H1 (cell line): ENCODE results near the gene CNNM2. TPM values are rescaled to one million over a fixed set of nuclear protein-coding genes. Genes with fewer than 3 reads are reported as not detected.

Experiments
- CHD2 ChIP-seq: IDR thresholded peaks from 2 replicates; pipeline ENCODE4 v1.6.1; 2012; ENCODE audit warnings: low read length, improper control_type of control experiment
- CREB1 ChIP-seq: IDR thresholded peaks from 2 replicates; pipeline ENCODE4 v1.6.1; 2012; ENCODE audit warnings: inconsistent platforms
- CTCF ChIP-seq, 3 experiments: IDR thresholded peaks; 1 replicate in 2 of 3; 2 replicates in 1 of 3; pipeline versions ENCODE4 v1.5.1 to v1.6.1; 2011; ENCODE audit warnings: low read length in 3 of 3, mild to moderate bottlenecking in 3 of 3, inconsistent platforms in 2 of 3, low read depth in 1 of 3, moderate library complexity in 1 of 3; ENCODE audit not compliant: insufficient read depth in 1 of 3; ENCODE audit errors: control extremely low read depth in 1 of 3
- E2F6 ChIP-seq: IDR thresholded peaks from 2 replicates; pipeline ENCODE4 v1.6.1; 2012; ENCODE audit warnings: inconsistent platforms
- KDM4A ChIP-seq: IDR thresholded peaks from one replicate; pipeline ENCODE4 v1.7.1; 2012; ENCODE audit warnings: low read depth, mild to moderate bottlenecking, moderate library complexity, low read length, inconsistent platforms; ENCODE audit not compliant: severe bottlenecking
- RBBP5 ChIP-seq: IDR thresholded peaks from 2 replicates; pipeline ENCODE4 v1.7.1; 2012; ENCODE audit warnings: low read depth, mild to moderate bottlenecking, inconsistent platforms, low read length, moderate library complexity, borderline replicate concordance
- SIN3A ChIP-seq, 2 experiments: IDR thresholded peaks in 1 of 2; conservative IDR thresholded peaks in 1 of 2; 2 replicates each; pipeline ENCODE4 v1.6.1; 2011 to 2012; ENCODE audit warnings: low read length in 2 of 2, improper control_type of control experiment in 1 of 2, low read depth in 1 of 2, mild to moderate bottlenecking in 1 of 2
- SIX5 ChIP-seq: IDR thresholded peaks from 2 replicates; pipeline ENCODE4 v1.6.1; 2011; ENCODE audit warnings: mild to moderate bottlenecking, low read depth, low read length
- YY1 ChIP-seq: IDR thresholded peaks from 2 replicates; pipeline ENCODE4 v1.6.1; 2011; ENCODE audit warnings: low read depth, mild to moderate bottlenecking, low read length
- polyA plus RNA-seq, 7 experiments: library from polyadenylated mRNA; depleted of rRNA in 3 of 7; stranded (reverse) in 5 of 7; unstranded in 2 of 7; fragments of >200 nt in 5 of 7; fragments of 200-250 nt in 2 of 7; gene quantifications; 1 replicate in 5 of 7; 2 replicates in 1 of 7; 4 replicates in 1 of 7; pipeline versions ENCODE4 v1.2.1 to v1.2.3, GENCODE V29; 2011 to 2013; ENCODE audit warnings: missing spikeins in 2 of 7, mixed read lengths in 2 of 7
- total RNA-seq: library from RNA; stranded (reverse); fragmentation: NEBNext Ultra II Directional; extraction: Animal tissue kit (Norgen Biotek cat#: 25700); gene quantifications from 2 replicates; pipeline ENCODE4 v1.2.1, GENCODE V29; 2021

CNNM2 gene
- total and polyA plus RNA-seq, 2 of the 8 experiments (the other 6 are each of a cell fraction or from before 2014, with no cell fraction given) = 7.3 to 23.6 TPM

DNA sequence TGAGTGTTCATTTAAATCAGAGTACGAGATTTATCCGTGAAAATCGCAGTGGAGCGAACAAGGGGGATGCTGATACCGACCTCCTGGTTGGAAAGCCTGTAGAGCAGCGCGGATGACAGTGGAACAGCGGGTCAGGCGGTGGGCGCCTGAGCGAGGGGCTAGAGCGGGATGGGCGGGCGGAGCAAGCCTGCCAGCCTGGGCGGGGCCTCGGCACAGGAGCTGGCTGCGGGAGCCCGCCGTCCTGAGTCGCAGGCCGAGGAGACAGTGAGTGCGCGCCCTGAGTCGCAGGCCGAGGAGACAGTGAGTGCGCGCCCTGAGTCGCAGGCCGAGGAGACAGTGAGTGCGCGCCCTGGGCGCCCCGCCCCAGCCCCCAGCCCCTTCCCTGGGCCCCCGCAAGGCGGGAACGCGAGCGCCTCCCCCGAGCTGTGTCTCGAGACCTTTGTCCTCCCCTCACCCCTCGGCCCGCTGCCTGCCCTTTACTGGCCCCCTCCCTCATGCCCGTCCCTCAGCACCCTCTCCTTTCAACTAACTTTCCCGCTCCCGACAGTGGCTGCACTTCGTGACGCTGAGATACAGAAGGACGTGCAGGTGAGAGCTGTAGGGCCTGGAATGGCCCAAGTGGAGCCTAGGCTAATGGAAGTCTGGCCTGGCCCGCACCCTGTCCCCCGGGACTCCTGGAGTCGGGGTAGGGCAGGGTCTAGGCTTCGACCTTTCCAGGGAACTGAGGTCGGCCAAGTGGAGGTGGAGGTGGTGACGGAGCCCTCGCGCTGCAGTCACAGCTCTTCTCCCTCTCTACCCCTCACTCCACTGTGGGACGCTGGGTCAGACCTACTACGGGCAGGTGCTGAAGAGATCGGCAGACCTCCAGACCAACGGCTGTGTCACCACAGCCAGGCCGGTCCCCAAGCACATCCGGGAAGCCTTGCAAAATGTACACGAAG lies 48.6 kb upstream of the CNNM2 start, which contains the start of gene AS3MT (continued):
- TF ChIP-seq E2F6 (peak; percentile 91), CHD2 (no peak), SIX5 (no peak), YY1 (0 out of 2 replicates have a peak, but pooled peaks have one; percentile 7), SIN3A (conservative IDR thresholded peaks at IDR 0.05 in 1 of 2, IDR thresholded peaks at IDR 0.05 in 1 of 2; ENCODE audit: low read depth in 1 of 2, low read length in 2 of 2) (0 out of 4 replicates have a peak, but pooled peaks of 1 of the 2 experiments have one; percentile 33), CREB1 (peak; percentile 90), KDM4A (peak; percentile 86), RBBP5 (0 out of 2 replicates have a peak, but pooled peaks have one; percentile 84), CTCF (IDR thresholded peaks at IDR 0.05; ENCODE audit: control extremely low read depth in 1 of 3, insufficient read depth in 1 of 3, low read depth in 1 of 3, low read length in 3 of 3) (no peak)
- TF ChIP-seq, all 59 proteins: peak for 16
